Measurements from ENCODE around the gene OCA2. TPM values are rescaled to one million over a fixed set of nuclear protein-coding genes. Genes with fewer than 3 reads are reported as not detected.

OCA2 gene
- polyA plus RNA-seq, 1 experiment, result 0.02 TPM

DNA sequence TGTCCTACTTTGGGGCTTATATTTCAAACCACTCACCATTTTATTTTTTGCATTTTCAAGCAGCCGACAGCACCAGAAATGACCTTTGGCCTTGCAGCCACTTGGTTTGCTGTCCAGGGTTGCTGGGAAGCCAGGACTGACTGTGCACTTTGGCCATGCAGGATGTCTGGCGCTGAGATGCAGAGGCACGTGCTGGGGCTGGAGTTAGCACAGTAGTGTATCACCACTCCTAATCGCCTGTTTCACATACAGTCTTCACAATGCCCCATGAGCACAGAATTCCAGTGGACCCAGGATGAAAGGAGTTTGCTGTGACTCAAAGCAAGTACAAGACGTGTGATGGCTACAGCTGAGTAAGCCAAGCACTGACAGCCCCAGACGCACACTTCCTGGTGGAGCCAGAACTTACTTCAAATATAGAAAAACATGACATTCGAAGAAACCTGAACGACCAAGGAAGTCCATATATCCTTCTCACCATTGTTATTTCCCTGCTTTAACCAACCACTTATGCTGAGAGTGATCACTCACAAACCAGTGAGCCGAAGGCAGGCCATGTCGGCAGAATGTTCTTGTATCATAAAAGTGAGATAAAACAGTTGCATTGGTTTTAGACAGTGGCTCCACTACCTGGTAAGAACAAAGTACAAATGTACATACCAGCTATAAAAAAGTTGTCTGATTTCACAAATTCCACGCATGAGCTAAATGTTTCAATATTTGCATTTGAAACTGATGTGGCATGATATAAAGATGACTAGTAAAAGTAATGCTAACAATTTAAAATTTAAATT, 16.0 kb downstream of the OCA2 start:
- no peak for TF ChIP-seq CTCF (IDR thresholded peaks at IDR 0.05; ENCODE audit: insufficient read depth, low read depth, low read length)
- ChIA-PET POLR2A (no interaction called here), CTCF (interaction anchor here (1.0 to 1.2 kb wide), 2 partner anchors 9 to 43 kb away, joined by 4 to 5 read pairs; no protein-coding TSS in a partner anchor)
- Histone ChIP-seq H3K36me3 (ENCODE audit: control insufficient read depth, insufficient read depth, low read length) (no peaks in the 10 kb centered on the region), H3K4me3 (ENCODE audit: low read depth, low read length) (no peak overlapping the region), H3K27me3 (ENCODE audit: control insufficient read depth, insufficient read depth, low read length) (no peaks in the 10 kb centered on the region)
- no peak for DNase-seq (ENCODE audit: low read depth)

DNA sequence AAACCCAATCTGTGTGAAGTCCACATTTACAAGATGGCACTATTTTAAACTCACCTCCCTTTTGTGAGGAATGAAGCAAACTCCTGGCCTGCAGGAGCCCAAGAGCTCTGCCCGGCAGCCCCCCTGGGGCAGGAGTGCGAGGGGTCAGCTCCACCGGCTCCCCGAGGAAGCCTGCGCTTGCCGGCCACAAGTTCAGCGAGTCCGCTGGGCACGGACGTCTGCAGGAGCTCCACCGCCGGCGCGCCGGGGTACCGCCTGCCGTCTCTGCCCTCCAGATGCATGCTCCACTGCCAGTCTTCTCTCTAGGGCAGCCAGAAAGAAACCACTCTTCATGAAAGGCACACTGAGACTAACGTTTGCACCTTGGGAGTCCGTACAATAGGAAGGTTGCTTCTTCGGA, 17.5 kb downstream of the OCA2 start:
- H3K27me3 ChIP-seq (ENCODE audit: control insufficient read depth, insufficient read depth, low read length), result no peaks in the 10 kb centered on the region
- no peaks in the 10 kb centered on the region for H3K36me3 ChIP-seq (ENCODE audit: control insufficient read depth, insufficient read depth, low read length)
- ChIA-PET POLR2A (no interaction called here), CTCF (interaction anchor here (1.6 kb wide), 1 partner anchor 17 kb away, joined by 4 read pairs; no protein-coding TSS in a partner anchor)
- no peak for TF ChIP-seq CTCF (IDR thresholded peaks at IDR 0.05; ENCODE audit: insufficient read depth, low read depth, low read length)
- no peak for DNase-seq (ENCODE audit: low read depth)
- H3K4me3 ChIP-seq (ENCODE audit: low read depth, low read length), result no peak overlapping the region

DNA sequence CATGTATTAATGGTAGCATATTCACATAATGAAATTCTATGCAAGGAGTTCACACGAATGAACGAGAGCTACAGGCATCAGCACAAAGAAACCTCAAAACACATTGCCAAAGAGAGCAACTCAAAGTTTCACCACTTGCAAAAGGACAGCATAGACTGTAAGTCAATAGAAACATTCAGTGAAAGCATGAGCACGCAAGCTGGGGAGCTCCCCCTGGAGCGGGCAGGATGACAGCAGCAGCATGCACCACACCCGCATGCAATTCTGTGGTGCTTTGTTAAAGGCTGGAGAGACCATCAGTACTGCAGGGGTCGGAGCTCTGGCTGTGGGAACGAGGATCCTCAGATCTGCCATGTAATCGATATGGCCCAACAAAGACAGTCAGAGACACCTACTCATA, 18.7 kb downstream of the OCA2 start:
- H3K36me3 ChIP-seq (ENCODE audit: control insufficient read depth, insufficient read depth, low read length), result no peaks in the 10 kb centered on the region
- DNase-seq (ENCODE audit: low read depth), result no peak
- CTCF ChIA-PET, result interaction anchor here (1.6 kb wide), 1 partner anchor 18 kb away, joined by 4 read pairs; no protein-coding TSS in a partner anchor
- H3K4me3 ChIP-seq (ENCODE audit: low read depth, low read length), result no peak overlapping the region
- no peak for TF ChIP-seq CTCF (IDR thresholded peaks at IDR 0.05; ENCODE audit: insufficient read depth, low read depth, low read length)
- POLR2A ChIA-PET, result no interaction called here
- H3K27me3 ChIP-seq (ENCODE audit: control insufficient read depth, insufficient read depth, low read length), result no peaks in the 10 kb centered on the region

DNA sequence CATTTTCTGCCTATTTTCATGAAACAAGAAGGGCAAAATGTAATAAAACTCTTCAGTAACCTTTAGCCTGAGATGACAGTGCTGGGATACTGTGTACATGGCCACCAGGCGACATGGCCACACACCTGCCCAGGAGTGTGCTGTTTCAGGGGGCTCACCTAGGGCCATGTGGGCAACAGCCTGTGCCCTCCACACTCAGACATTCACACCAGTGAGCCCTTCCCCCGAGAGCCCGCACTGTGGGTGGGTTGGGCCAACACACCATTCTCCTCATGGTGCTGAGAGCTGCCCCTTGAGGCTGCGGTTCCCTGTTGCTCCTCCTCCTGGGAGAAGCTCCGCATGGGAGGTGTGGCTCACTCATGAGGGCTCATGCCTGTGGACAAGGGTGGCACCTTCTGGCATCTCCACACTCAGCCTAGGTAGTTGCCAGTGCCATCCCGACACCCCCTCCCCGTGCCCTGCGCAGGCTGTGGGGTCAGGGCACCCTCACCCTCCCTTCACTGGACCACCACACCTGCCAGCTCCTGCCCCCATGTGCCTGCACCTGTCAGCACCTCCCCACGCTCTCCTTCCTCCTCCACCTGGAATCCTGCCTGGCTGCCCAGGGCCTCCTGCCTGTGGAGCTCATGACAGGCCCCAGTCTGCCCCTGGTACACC, 19.7 kb downstream of the OCA2 start:
- TF ChIP-seq CTCF (IDR thresholded peaks at IDR 0.05; ENCODE audit: insufficient read depth, low read depth, low read length), result no peak
- CTCF ChIA-PET, result no interaction called here
- POLR2A ChIA-PET, result no interaction called here
- Histone ChIP-seq H3K27me3 (ENCODE audit: control insufficient read depth, insufficient read depth, low read length) (no peaks in the 10 kb centered on the region), H3K4me3 (ENCODE audit: low read depth, low read length) (no peak overlapping the region), H3K36me3 (ENCODE audit: control insufficient read depth, insufficient read depth, low read length) (no peaks in the 10 kb centered on the region)
- no peak for DNase-seq (ENCODE audit: low read depth)

DNA sequence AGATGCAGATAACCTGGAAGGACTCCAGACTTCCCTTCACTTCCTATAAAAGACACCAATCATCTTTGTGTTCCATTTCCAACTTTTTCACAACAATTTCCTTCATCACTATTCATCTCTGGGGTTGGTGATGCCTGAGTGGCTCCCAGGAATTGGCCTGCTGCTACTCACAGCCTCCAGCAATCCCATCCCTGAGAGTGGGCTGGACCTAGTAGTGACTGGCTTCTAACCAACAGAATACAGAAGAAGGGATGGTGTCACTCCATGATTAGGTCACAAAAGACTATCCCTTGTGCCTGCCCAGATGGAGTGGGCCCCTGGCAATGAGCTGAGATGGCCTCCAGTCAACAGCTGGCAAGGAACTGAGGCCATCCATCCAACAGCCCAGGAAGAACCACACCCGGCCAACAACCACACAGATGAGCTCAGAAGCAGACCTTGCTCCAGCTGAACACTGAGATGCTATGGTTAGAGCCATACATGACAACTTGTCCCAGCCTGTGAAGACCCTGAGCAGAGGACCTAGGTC, 20.9 kb downstream of the OCA2 start:
- Histone ChIP-seq H3K4me3 (ENCODE audit: low read depth, low read length) (no peak overlapping the region), H3K27me3 (ENCODE audit: control insufficient read depth, insufficient read depth, low read length) (no peaks in the 10 kb centered on the region), H3K36me3 (ENCODE audit: control insufficient read depth, insufficient read depth, low read length) (no peaks in the 10 kb centered on the region)
- CTCF ChIA-PET, result interaction anchor here (0.7 kb wide), 1 partner anchor 21 kb away, joined by 3 read pairs; the partner anchor contains the start of gene OCA2
- DNase-seq (ENCODE audit: low read depth), result no peak
- POLR2A ChIA-PET, result no interaction called here
- TF ChIP-seq CTCF (IDR thresholded peaks at IDR 0.05; ENCODE audit: insufficient read depth, low read depth, low read length), result no peak

All from BJ (cell line).